ENCODE measurements around the gene RS1. TPM values are rescaled to one million over a fixed set of nuclear protein-coding genes. Genes with fewer than 3 reads are reported as not detected.

The RS1 gene
- total RNA-seq (ENCODE audit: low replicate concordance) = not detected in 2 replicates

GRCh38 chrX:18672008-18672407 is at the start of gene RS1:
TSS of gene RS1 (minus strand) at chrX:18672108. CDS start at chrX:18672068, 40 bp downstream.

DNA sequence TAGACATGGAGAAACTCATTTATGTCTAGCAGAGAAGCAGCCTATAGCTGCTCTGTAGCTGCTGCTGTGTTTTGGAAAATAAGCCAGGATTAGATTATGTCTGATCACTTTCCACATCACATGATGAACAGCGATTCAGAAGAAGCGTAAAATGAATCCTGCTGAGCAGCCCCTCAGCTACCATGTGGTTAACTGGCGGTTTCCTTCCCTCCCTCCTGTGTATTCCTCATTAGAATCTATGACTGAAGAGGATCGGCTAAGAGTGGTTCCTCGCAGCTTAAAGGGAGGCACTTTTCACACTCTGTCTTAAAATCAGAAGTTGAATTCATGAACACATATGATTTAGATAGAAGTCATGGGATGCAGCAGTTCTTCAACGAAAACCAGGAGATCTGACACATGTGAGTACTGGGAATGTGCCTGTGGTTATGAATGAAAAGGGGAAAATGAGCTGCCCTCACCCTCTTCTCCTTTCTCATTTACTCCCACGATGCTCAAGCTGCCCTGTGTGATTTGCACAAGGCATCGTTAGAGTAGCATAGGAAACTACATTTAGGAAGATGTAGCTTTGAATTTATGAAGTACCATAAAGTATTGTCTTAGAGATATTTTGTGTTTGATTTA is 35.6 kb upstream of the RS1 start, which contains the start of gene PPEF1:
Gene PPEF1, plus strand, starts transcription at position 220 of the 624 bp plus-strand sequence. Its CDS starts 136 bp downstream, at position 356.

Other genes with a start within 250 kb of the RS1 start
- 0.98 and 1.3 TPM in 2 replicates for gene CDKL5, start 246.5 kb downstream of the RS1 start, total RNA-seq (ENCODE audit: low replicate concordance)
- under 0.01 TPM in 1 of 2 replicates, not detected in the other for gene PPEF1, start 35.5 kb upstream of the RS1 start, total RNA-seq (ENCODE audit: low replicate concordance)